Measurements from ENCODE around the gene GNGT2.

DNA sequence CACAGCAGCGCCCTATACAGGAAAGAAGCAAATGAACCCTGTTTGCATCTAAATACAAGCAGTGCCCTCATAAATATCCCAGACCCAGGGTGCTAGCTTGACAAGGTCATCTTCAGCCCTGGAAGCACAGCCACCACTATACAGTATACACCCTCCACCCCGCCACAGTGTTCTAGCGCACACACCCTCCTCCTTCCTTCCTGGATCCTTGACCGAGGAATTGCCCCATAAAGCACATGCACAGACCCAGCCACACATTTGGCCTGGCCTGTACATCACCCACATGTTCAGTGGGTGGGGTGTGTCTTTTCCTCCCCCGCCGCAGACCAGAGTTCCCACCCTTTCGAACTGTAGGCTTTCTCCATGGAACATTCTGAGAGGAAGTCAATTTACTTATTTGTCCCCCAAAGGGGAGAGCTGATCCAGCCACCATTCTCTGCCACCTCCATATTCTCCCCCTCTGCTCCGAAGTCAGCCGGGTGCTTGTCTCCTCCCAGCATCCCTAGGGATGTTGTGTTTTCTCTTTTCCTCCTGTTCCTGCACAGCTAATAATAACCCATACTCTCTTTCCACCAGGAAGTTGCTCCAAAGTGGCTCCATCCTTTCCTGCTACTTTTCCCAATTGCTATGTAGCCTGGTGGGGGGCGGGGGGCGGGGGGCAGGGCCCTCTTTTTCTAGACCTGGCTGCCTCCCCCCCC, 6.7 kb upstream of the GNGT2 start:
- TF ChIP-seq, protein P1, sequence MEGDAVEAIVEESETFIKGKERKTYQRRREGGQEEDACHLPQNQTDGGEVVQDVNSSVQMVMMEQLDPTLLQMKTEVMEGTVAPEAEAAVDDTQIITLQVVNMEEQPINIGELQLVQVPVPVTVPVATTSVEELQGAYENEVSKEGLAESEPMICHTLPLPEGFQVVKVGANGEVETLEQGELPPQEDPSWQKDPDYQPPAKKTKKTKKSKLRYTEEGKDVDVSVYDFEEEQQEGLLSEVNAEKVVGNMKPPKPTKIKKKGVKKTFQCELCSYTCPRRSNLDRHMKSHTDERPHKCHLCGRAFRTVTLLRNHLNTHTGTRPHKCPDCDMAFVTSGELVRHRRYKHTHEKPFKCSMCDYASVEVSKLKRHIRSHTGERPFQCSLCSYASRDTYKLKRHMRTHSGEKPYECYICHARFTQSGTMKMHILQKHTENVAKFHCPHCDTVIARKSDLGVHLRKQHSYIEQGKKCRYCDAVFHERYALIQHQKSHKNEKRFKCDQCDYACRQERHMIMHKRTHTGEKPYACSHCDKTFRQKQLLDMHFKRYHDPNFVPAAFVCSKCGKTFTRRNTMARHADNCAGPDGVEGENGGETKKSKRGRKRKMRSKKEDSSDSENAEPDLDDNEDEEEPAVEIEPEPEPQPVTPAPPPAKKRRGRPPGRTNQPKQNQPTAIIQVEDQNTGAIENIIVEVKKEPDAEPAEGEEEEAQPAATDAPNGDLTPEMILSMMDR (IDR thresholded peaks at IDR 0.05) = no peak
- no peak for TF ChIP-seq POLR2AphosphoS5 (IDR thresholded peaks at IDR 0.05)

All from gastroesophageal sphincter (tissue), 3 donors.